HG02571 (cell line): Measurements from ENCODE around the gene KAT2B.
"Not testable (repeated sequence)": the region's sequence is repeated elsewhere in the genome, so short reads cannot be mapped to it uniquely, and the experiment has no call there.

Source experiments
- ATAC-seq: cut with Tn5 transposase; IDR thresholded peaks from one replicate; pipeline ENCODE4 v1.9.1; 2021; ENCODE audit warnings: mild to moderate bottlenecking, moderate library complexity; ENCODE audit not compliant: unreplicated experiment

Gene KAT2B

DNA sequence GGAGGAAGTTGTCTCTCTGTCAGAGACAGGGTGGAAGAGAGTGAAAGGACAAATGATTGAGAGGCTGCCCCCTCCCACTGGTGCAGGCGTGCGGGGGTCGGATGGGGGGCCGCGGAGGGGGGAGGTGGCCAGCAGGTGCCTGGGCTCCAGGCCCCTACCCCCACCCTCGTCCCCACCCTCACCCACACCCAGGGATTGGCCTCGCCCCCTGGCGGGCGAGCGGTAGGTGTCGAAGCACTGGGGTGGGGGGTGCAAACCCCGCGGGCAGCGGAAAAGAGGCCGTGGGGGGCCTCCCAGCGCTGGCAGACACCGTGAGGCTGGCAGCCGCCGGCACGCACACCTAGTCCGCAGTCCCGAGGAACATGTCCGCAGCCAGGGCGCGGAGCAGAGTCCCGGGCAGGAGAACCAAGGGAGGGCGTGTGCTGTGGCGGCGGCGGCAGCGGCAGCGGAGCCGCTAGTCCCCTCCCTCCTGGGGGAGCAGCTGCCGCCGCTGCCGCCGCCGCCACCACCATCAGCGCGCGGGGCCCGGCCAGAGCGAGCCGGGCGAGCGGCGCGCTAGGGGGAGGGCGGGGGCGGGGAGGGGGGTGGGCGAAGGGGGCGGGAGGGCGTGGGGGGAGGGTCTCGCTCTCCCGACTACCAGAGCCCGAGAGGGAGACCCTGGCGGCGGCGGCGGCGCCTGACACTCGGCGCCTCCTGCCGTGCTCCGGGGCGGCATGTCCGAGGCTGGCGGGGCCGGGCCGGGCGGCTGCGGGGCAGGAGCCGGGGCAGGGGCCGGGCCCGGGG is at the start of gene KAT2B:
Gene KAT2B (plus strand): TSS at position 682 of the 783 bp plus-strand sequence. CDS start 32 bp downstream, at position 714.
- ATAC-seq, result peak; percentile 49

DNA sequence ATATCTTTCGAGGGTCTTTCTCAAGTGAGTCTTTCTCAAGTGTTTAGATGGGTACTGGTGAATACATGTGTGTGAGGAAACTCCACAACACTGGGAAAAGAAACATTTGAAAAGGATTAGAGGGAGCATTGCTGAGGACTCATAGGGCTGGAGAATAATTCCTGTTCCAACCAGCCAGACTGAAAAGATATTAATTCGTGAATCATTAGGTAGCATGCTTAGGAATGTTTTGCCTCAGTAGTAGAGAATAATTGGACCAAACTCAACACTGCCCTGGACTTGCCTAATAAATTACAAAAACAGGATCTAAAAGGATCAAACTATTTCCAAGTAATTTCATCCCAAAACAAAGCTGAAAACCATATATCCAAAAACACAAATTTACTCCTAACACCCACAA is 45.5 kb upstream of the KAT2B start:
- ATAC-seq, result no peak

DNA sequence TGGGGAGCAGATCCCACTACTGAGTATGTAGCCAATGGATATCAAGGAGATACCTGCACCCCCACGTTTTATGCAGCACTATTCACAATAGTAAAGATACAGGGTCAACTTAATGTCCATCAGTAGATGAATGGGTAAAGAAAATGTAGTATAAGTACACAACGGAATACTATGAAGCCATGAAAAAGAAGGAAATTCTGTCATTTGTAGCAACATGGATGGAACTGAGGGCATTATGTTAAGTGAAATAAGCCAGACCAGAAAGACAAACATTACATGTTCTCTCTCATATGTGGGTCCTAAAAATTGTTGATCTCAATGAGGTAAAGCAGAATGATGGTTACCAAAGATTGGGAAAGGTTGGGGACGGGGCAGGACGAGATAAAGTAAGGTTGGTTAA is 42.7 kb upstream of the KAT2B start:
- ATAC-seq, result no peak

DNA sequence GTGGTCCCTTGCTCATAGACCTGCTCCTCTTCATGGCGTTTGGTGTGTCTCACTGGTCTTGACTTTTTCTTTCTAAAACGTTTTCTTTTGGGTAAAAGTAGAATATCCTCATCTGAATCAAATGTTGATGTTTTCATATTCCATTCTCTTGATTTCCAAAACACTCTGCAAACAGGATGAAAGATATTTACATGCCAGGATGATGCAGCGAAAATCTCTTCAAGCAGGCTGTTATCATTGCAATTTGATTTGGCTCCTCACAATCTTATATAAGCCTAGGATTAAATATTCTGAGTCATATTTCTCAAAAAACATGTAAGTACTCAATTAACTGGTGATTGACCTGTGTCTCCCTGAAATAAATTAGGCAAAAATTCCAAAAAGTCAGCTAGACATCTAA is 38.3 kb upstream of the KAT2B start:
- ATAC-seq, result no peak

DNA sequence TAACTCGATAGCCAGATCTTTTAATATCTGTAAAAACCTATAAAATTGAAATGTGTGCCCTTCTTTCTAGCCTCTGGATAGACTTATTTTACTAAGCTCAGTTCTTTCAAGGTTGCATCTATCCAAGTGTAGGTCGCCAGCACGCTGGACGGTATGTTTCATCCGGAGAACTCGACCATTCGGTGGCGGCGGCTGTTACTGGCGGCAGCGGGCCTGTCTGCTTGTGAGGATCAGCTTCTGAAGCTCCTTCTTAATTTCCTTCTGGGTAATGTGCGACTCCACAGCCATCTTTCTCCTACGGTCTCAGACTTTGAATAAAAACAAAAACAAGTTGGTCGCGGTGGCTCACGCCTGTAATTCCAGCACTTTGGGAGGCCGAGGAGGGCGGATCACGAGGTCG is 32.3 kb upstream of the KAT2B start:
- no peak for ATAC-seq

DNA sequence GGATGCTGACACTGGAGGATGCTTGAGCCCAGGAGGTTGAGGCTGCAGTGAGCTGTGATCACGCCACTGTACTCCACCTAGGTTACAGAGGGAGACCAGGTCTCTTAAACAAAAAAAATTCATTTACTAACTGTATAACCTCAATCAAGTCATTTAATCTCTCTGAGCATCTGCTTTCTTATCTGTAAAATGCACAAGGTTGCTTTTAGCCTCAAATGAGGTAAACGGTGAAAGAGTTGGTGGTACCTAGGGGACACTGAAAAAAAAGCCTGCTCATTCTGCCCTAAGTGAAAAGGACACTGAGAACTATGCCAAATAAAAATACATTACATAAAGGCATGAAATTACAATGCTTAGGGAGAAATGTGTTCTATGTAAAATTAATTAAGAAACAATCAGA is 31.6 kb upstream of the KAT2B start:
- no peak for ATAC-seq

DNA sequence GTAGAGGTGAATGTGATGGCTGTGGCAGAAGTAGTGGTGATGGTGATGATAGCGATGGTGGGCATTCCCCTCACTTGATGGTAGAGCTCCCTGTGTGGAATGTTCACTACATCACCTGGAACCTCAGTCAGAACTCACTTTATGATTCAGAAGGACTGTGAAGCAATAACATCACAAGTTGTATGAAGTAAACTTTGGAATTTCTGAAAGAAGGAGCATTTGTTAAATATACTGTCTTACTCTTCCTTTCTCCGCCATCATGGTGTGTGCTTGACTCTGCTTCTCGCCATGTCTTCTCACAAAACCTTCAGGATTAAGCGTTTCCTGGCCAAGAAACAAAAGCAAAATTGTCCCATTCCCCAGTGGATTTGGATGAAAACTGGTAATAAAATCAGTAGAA is 28.1 kb upstream of the KAT2B start, which contains the start of gene PP2D1:
Gene PP2D1 (minus strand): TSS at position 101 of the 400 bp plus-strand sequence. CDS start 192 bp downstream, outside the sequence.
- no peak for ATAC-seq

DNA sequence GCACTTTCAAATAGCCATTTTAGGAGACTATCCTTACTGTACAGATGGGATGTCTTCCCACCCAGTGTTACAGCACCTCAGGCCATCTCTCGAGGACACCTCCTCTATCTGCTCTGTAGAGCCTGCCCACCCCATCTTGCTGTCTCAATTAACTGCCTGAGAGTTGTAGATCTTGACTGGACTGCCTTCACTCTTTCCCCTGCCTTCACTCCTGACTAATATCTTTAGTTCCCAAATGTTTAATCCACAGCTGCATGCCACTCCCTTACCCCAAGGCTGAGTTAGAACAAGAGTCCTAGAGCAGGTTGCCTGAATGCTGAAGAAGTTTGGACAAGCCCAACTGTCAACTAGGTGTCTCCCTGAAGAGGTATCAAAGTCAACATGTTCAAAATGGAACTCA is 26.9 kb upstream of the KAT2B start:
- no peak for ATAC-seq

DNA sequence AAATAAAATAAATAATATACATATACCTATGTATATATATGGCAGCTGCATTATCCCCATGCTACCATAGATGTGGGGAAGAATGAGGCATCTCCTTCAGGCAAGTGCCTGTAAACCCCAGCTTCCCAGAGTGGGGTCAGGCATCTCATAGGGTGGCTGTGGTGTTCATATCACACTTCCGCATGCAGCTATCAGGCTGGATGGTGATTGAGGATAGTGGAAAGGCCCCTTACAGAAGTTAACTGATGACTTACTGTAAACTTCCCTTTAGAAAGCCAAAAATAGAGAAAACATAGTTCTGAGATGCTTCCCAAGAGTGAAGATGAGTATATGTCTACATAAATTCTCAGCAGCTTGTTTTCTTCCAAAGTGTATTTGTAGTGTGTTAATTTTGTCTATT is 24.7 kb upstream of the KAT2B start:
- no peak for ATAC-seq

DNA sequence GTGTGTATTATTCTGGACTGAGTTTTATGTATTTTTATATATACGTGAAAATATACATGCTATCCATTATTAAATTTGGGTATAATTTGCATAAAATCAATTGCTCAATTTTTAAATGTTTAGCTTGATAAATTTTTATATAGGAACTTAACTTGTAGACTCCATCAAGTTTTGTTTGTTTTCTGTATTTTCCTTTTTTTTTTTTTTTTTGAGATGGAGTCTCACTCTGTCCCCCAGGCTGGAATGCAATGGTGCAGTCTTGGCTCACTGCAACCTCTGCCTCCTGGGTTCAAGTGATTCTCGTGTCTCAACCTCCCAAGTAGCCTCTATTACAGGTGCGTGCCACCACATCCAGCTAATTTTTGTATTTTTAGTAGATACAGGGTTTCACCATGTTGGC is 24.2 kb upstream of the KAT2B start:
- not testable (repeated sequence) for ATAC-seq

DNA sequence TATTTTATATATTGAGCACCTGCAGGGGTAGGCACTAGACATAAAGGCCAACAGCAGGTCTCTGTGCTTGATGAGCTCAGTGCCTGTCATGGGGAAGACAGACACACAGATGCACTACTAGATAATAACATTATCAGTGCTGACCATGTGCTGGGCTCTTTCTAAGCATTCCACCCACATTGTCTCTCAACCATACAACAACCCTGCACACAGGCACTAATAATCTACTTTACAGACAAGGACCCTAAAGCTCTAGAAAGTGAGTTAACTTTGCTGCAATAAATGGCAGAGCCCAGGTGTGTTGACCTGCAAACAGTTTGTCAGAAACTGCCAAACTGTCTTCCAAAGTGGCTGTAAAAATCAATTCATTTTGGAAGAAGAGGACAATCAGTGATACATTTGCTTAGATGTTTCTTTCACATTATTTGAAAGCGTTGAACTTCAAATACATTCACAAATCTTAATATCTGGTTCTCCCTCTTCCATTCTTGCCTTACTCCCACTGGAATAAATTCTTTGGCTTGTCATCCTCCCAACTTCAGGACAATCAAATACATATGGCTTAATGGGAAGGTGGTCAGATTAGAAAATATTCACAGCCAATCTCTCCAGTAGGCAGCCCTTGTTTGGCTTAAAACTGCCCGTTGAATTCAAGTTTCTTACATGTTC is 17.2 kb upstream of the KAT2B start:
- ATAC-seq, result no peak

DNA sequence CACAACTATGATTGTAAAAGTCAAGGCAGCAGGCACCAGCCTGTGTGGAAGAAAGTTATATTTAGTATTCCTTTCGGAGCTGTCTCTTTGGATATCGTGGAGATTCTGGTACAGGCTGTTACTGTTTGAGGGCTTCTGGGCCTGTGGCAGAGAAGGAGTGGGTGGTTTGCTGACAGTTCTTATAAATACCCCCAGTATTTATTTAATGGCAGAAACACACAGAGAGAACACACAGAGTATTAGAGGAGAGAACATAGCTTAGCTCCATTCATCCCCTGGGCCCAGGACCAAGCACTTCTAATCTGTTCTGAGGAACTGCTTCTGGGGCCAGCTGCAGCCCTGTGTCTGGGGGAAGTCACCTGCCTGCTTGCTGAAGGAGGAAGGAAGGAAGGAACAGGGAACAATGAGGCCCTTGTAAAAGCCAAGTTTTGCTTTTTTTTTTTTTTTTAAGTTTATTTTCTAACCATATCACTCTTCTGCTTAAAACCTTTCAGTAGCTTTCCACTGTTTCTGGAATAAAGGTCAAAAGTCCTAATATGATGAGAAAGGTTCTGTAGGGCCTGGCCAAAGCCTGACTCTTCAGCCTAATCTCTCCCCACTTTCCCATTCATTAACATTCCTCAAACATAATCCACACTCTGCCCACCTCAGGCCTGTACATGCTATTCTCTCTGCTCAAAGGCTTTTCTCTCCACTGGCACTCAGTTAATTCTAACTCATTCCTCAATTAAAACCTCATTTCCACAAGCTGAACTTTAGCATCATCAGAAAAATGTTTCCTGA is 16.4 kb upstream of the KAT2B start:
- no peak for ATAC-seq

DNA sequence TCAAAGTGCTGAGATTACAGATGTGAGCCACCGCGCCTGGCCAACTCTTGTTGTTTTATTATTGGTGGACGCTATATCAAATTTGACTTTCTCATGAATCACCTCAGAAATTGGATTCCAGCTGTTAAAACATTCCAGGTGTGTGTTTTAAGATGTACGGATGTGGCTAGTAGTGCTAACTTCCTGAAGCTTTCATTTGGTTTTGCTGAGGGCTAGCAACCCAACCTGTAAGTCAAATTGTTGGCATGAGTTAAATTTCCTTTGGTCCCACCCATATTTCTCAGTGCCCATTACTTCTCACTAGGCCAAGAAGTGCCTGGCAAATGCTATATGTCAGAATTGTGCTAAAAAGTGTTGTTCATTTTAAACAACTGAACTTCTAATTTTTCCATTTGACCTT is 13.1 kb upstream of the KAT2B start:
- no peak for ATAC-seq

DNA sequence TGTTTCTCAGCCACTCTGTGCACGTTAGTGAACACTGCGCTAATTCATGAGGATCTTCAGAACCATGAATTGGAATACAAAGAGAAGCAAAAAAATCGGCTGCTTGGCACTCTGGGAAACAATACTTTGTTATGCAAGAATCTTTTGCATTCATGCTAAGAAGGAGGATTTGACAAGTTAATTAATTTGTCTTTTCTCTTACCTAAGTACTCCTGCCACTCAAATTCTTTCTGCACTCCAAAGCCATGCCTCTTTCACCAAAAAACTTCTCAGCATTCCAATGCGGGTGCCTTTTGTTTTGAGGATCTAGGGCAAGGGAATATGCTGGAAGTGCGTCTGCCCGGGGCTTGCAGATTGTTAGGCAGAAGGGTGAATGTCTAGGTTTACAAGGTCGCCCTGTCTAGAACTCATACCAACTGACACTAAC is 11.3 kb upstream of the KAT2B start:
- no peak for ATAC-seq

DNA sequence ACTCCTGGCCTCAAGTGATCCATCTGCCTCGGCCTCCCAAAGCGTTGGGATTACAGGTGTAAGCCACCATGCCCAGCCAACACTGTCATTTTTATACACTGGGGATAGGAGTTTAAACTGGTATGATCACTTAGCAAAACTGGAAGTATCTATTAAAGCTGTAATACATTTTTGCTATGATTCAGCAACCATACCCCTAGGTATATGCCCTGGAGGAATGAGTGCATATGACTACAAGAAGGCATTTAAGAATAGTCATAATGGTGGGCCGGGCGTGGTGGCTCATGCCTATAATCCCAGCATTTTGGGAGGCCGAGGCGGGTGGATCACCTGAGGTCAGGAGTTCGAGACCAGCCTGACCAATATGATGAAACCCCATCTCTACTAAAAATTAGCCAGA is 8.3 kb upstream of the KAT2B start:
- ATAC-seq, result not testable (repeated sequence)

DNA sequence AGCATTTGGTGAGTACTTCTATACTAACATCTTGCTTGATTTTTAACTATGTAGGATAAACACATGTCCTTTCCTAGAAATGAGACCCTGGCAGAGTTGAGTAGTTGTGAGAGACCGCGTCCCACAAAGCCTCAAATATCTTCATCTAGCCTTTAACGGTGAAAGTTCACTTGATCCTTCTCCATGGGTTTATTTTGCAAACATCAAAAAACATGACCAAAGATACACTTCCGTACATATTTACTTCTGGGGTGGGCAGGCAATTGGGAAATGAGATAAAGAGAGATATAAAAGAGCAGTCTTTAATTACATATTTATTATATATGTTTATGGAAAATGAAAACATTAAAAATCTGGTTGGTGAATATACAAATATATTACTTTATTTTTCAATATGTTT is 5.2 kb upstream of the KAT2B start:
- ATAC-seq, result no peak

DNA sequence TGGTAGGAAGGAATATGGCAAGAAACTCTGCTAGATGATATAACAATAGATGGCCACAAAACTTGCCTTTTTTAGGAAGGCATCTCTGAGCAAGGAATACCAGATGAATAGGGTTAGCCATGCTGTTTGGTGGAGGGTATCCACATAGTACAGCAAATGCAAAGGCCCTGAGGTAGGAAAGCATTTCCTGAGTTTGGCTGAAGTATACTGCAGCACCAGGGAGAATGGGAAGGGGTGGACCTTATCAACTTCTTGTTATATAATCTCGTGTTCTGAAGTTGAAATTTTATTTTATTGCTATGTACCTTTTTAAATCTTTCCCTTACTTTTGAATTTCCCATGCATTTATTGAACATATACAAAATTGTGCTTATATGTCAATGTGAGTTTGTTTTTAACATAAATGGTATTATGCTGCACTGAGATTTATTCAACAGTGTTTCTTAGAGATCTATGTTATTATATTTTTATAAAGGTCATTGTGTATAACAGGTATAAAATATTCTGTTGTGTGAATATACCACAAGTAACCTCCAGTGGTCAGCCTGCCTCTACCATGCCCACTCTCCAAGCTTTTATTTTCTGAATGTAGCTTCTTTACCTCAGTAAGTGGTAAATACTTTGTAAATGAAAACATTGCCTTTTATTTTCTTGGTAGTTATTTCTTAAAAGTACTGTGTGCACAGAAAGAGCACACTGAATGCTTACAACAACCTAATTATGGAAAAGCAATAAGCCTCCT is 2.8 kb upstream of the KAT2B start:
- ATAC-seq, result no peak

DNA sequence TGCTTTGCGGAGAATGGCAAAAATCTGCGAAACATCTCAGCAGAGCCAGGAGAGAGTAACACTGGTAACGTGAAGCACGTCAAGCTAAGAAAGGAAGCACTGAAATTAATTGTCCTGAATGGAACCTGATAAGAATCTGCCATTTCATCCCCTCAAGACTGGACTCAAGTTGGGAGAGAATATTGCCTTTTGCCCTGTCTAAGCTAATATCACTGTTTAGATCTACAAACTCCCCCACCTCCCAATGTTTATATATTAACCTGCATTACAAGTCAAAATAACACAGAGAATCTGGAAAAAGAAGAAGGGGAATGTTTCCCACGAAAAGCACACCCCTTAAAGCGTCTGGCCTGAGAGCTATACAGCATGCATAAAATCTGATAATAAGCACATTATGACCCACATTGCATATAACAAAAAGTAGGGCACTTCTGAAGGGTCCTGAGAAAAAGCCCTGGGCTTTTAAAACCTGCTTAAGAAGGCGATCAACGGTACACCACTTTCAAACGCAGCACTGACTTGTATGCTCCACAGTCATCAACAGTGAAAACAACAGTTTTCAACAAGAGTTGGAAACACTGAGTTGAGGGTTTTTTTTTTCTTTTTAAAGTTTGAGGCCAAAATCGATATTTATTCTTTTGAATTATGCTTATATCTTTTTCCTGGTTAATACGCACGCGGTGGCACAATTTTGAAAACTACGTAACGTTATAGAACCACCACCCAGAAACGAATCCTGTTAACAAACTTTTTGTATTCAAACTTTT is 1.4 kb upstream of the KAT2B start:
- ATAC-seq, result no peak

DNA sequence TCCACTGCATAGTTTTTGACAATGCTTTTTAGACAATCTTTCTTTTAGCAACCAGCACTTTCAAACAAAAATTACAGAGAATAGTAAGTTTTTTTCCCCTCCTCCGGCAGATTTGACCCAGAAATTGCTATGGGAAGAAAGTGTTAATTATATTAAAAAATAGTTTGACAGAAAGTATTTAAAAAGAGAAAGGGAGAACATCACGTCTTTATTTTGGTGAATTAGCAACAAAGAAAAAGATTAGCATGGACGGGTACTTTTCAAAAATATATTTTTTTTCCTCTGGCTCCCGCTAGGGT is 831 bp upstream of the KAT2B start:
- ATAC-seq, result no peak

DNA sequence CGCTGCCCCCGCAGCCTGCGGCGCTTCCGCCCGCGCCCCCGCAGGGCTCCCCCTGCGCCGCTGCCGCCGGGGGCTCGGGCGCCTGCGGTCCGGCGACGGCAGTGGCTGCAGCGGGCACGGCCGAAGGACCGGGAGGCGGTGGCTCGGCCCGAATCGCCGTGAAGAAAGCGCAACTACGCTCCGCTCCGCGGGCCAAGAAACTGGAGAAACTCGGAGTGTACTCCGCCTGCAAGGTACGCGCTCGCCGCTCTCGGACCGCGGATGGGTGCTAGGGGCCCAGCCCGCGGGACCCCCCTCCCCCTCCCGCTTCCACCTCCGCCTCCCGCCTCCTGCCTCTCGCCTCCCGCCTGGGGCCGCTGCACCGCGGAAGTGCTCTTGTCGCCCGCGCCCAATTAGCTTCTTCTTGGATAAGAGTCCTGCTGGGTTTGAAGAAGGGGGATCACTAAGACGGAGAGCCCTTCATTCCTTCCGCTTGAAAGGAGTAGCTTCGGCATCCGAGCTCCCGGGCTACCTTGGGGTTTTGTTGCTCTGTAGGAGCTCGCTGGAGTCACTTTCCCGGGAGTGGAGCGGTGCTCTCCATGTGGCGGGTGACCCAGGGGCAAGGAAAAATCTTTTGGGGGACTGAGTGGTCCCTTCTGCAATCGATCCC is 426 bp downstream of the KAT2B start:
- ATAC-seq, result peak; percentile 36
